ENCODE data around the gene NPTX1. TPM values are rescaled to one million over a fixed set of nuclear protein-coding genes. Genes with fewer than 3 reads are reported as not detected.

NPTX1 gene
- total RNA-seq, 2 experiments from 2014 or later = 0.22 TPM; not detected in 1

GRCh38 chr17:80465327-80465974 lies 11.0 kb downstream of the NPTX1 start:
- no peaks in the 10 kb centered on the region for H3K36me3 ChIP-seq (ENCODE audit: insufficient read depth, low read length)
- H3K27ac ChIP-seq (ENCODE audit: low read depth, low read length, poor library complexity, severe bottlenecking) = no peak overlapping the region
- H3K4me1 ChIP-seq (ENCODE audit: insufficient read depth, low read length, poor library complexity, severe bottlenecking) = no peaks in the 10 kb centered on the region
- TF ChIP-seq EZH2phosphoT487 (IDR thresholded peaks at IDR 0.05; ENCODE audit: borderline replicate concordance, low read depth, low read length) = no peak
- TF ChIP-seq CTCF (conservative IDR thresholded peaks at IDR 0.05; ENCODE audit: low read length) = no peak
- H3K9me2 ChIP-seq (ENCODE audit: insufficient read depth, low read length) = no peaks in the 10 kb centered on the region
- no TSS peak for BruUV-seq (replicated peaks)
- POLR2A ChIA-PET = interaction anchor here (0.6 to 1.4 kb wide), 2 partner anchors 11 to 440 kb away, joined by 4 read pairs; no protein-coding TSS in a partner anchor
- H3K4me2 ChIP-seq (ENCODE audit: low read length) = no peak overlapping the region
- CTCF ChIA-PET (ENCODE audit: unreplicated experiment) = no interaction called here
- no peak overlapping the region for H3K4me3 ChIP-seq (ENCODE audit: low read depth, low read length, poor library complexity, severe bottlenecking)
- DNase-seq (ENCODE audit: low spot score) = no peak
- intact Hi-C loops (cut with micrococcal nuclease; ENCODE audit: unreplicated experiment) = no loop called here
- H4K20me1 ChIP-seq (ENCODE audit: insufficient read depth, low read length) = no peaks in the 10 kb centered on the region
- no peaks in the 10 kb centered on the region for H3K79me2 ChIP-seq (ENCODE audit: insufficient read depth, low read depth, low read length)
- no peak overlapping the region for H2AFZ ChIP-seq (ENCODE audit: low read length)
- no peaks in the 10 kb centered on the region for H3K9me3 ChIP-seq (ENCODE audit: low read length)

- DNase-seq (ENCODE audit: low spot score) = no peak
- ChIA-PET POLR2A (interaction anchor here (0.6 kb wide), 1 partner anchor 1652 kb away, joined by 7 read pairs; no protein-coding TSS in a partner anchor), CTCF (ENCODE audit: unreplicated experiment) (no interaction called here)
- TF ChIP-seq CTCF (conservative IDR thresholded peaks at IDR 0.05; ENCODE audit: low read length) (no peak), EZH2phosphoT487 (IDR thresholded peaks at IDR 0.05; ENCODE audit: borderline replicate concordance, low read depth, low read length) (no peak)
- H3K4me1 ChIP-seq (ENCODE audit: insufficient read depth, low read length, poor library complexity, severe bottlenecking) = no peaks in the 10 kb centered on the region
- H2AFZ ChIP-seq (ENCODE audit: low read length) = no peak overlapping the region
- no peak overlapping the region for H3K4me3 ChIP-seq (ENCODE audit: low read depth, low read length, poor library complexity, severe bottlenecking)
- BruUV-seq (replicated peaks) = no TSS peak
- H3K9me3 ChIP-seq (ENCODE audit: low read length) = no peaks in the 10 kb centered on the region
- intact Hi-C loops (cut with micrococcal nuclease; ENCODE audit: unreplicated experiment) = no loop called here
- no peaks in the 10 kb centered on the region for H3K36me3 ChIP-seq (ENCODE audit: insufficient read depth, low read length)
- H3K4me2 ChIP-seq (ENCODE audit: low read length) = no peak overlapping the region
- H3K79me2 ChIP-seq (ENCODE audit: insufficient read depth, low read depth, low read length) = no peaks in the 10 kb centered on the region
- H3K9me2 ChIP-seq (ENCODE audit: insufficient read depth, low read length) = no peaks in the 10 kb centered on the region
- no peak overlapping the region for H3K27ac ChIP-seq (ENCODE audit: low read depth, low read length, poor library complexity, severe bottlenecking)
- no peaks in the 10 kb centered on the region for H4K20me1 ChIP-seq (ENCODE audit: insufficient read depth, low read length)
Measured at GRCh38 chr17:80464486-80464885, 11.9 kb downstream of the NPTX1 start.

GRCh38 chr17:80463784-80464400 lies 12.5 kb downstream of the NPTX1 start:
- H3K4me1 ChIP-seq (ENCODE audit: insufficient read depth, low read length, poor library complexity, severe bottlenecking) = no peaks in the 10 kb centered on the region
- intact Hi-C loops (cut with micrococcal nuclease; ENCODE audit: unreplicated experiment) = no loop called here
- H3K9me3 ChIP-seq (ENCODE audit: low read length) = no peaks in the 10 kb centered on the region
- no peaks in the 10 kb centered on the region for H3K36me3 ChIP-seq (ENCODE audit: insufficient read depth, low read length)
- TF ChIP-seq EZH2phosphoT487 (IDR thresholded peaks at IDR 0.05; ENCODE audit: borderline replicate concordance, low read depth, low read length) (no peak), CTCF (conservative IDR thresholded peaks at IDR 0.05; ENCODE audit: low read length) (no peak)
- DNase-seq (ENCODE audit: low spot score) = no peak
- no peaks in the 10 kb centered on the region for H3K9me2 ChIP-seq (ENCODE audit: insufficient read depth, low read length)
- BruUV-seq (replicated peaks) = no TSS peak
- no peaks in the 10 kb centered on the region for H4K20me1 ChIP-seq (ENCODE audit: insufficient read depth, low read length)
- no peak overlapping the region for H3K4me3 ChIP-seq (ENCODE audit: low read depth, low read length, poor library complexity, severe bottlenecking)
- no peak overlapping the region for H3K4me2 ChIP-seq (ENCODE audit: low read length)
- CTCF ChIA-PET (ENCODE audit: unreplicated experiment) = no interaction called here
- H3K27ac ChIP-seq (ENCODE audit: low read depth, low read length, poor library complexity, severe bottlenecking) = no peak overlapping the region
- no peaks in the 10 kb centered on the region for H3K79me2 ChIP-seq (ENCODE audit: insufficient read depth, low read depth, low read length)
- no peak overlapping the region for H2AFZ ChIP-seq (ENCODE audit: low read length)
- POLR2A ChIA-PET = interaction anchor here (0.7 kb wide), 1 partner anchor 1259 kb away, joined by 3 read pairs; no protein-coding TSS in a partner anchor
